BLaER1 (cell line): ENCODE data around the gene NCS1.
"Not testable (repeated sequence)": the region's sequence is repeated elsewhere in the genome, so short reads cannot be mapped to it uniquely, and the experiment has no call there.

ENCODE experiments used
- H3K27ac ChIP-seq: shearing (Covaris generic); formaldehyde crosslinking; 2 replicates; pipeline ENCODE4 v1.8.1; 2022
- H3K27me3 ChIP-seq: shearing (Covaris generic); formaldehyde crosslinking; 2 replicates; pipeline ENCODE4 v1.8.1; 2022
- H3K36me3 ChIP-seq: shearing (Covaris generic); formaldehyde crosslinking; 2 replicates; pipeline ENCODE4 v1.8.1; 2022
- H3K4me1 ChIP-seq: shearing (Covaris generic); formaldehyde crosslinking; 2 replicates; pipeline ENCODE4 v1.8.1; 2022
- H3K4me2 ChIP-seq: shearing (Covaris generic); formaldehyde crosslinking; 2 replicates; pipeline ENCODE4 v1.8.1; 2022
- H3K4me3 ChIP-seq: shearing (Covaris generic); formaldehyde crosslinking; 2 replicates; pipeline ENCODE4 v1.8.1; 2022
- H3K9ac ChIP-seq: shearing (Covaris generic); formaldehyde crosslinking; 2 replicates; pipeline ENCODE4 v1.8.1; 2022
- H3K9me3 ChIP-seq: shearing (Covaris generic); formaldehyde crosslinking; 2 replicates; pipeline ENCODE4 v1.8.1; 2022
- H4K20me1 ChIP-seq: shearing (Covaris generic); formaldehyde crosslinking; 2 replicates; pipeline ENCODE4 v1.8.1; 2022
- Cebpa-rat ChIP-seq: shearing (Covaris generic); IDR thresholded peaks from 2 replicates; pipeline ENCODE4 v1.8.1; 2022

The NCS1 gene

DNA sequence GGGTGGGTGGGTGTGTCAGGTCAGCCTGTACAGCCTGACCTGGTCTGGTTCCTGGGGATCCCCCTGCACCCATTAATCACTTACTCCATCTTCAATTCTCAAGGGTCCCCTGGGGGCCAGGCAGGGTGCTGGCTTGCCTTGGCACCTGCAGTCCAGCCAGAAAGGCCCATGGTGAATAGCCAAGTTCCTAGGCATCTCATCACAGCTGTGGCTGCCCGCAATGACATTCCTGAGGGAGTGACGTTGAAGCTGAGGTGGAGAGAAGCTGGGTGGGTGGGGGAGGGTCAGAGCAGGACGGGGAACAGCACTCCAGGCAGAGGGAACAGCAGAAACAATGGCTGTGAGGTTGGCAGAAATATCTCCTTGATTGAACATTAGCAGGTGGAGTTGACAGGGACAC lies 103.9 kb downstream of the NCS1 start:
- Histone ChIP-seq H3K4me1 (peaks cover 14% of the 10 kb centered on the region), H3K27ac (no peak overlapping the region), H3K27me3 (no peaks in the 10 kb centered on the region), H3K4me3 (no peak overlapping the region), H3K9me3 (no peaks in the 10 kb centered on the region), H3K9ac (no peak overlapping the region), H3K36me3 (no peaks in the 10 kb centered on the region), H3K4me2 (no peak overlapping the region), H4K20me1 (no peaks in the 10 kb centered on the region)
- TF ChIP-seq Cebpa-rat = no peak

DNA sequence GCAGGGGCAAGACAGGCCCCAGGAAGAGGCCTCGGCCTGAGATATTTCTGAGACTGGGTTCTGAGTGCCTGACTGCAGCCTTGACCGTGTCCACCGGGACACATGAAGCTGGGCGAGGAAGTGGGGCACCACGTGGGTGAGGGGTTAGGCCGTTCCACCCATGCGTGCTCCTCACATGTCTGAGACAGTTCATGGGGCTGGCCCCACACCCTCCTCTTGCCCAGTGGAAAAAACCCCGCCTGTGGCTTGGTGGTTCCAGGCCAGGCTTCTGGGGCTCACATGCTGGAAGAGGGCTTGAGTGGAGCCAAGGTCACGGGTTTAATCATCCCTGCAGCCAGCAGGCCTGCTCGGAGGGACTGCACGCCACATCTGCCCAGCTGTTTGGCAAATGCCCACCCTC lies 104.8 kb downstream of the NCS1 start:
- Histone ChIP-seq H3K4me2 (no peak overlapping the region), H3K27ac (no peak overlapping the region), H3K9me3 (no peaks in the 10 kb centered on the region), H4K20me1 (no peaks in the 10 kb centered on the region), H3K4me3 (no peak overlapping the region), H3K4me1 (peaks cover 14% of the 10 kb centered on the region), H3K27me3 (no peaks in the 10 kb centered on the region), H3K9ac (no peak overlapping the region), H3K36me3 (no peaks in the 10 kb centered on the region)
- TF ChIP-seq Cebpa-rat = no peak

DNA sequence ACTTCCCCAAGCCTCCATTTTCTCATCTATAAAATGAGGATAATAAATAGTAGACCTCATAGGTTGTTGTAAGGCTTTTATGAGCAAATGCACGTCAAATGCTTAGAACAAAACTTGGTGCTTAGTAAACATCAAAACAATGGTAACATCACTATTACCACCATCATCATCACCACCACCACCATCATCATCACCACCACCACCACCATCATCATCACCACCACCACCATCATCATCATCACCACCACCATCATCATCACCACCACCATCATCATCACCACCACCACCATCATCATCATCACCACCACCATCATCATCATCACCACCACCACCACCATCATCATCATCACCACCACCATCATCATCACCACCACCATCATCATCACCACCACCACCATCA lies 105.3 kb downstream of the NCS1 start:
- H3K27me3 ChIP-seq, H3K4me3 ChIP-seq, H3K9ac ChIP-seq, H3K27ac ChIP-seq, H3K36me3 ChIP-seq, H3K4me2 ChIP-seq, H3K9me3 ChIP-seq, H4K20me1 ChIP-seq: not testable (repeated sequence)
- H3K4me1 ChIP-seq = peaks cover 14% of the 10 kb centered on the region

DNA sequence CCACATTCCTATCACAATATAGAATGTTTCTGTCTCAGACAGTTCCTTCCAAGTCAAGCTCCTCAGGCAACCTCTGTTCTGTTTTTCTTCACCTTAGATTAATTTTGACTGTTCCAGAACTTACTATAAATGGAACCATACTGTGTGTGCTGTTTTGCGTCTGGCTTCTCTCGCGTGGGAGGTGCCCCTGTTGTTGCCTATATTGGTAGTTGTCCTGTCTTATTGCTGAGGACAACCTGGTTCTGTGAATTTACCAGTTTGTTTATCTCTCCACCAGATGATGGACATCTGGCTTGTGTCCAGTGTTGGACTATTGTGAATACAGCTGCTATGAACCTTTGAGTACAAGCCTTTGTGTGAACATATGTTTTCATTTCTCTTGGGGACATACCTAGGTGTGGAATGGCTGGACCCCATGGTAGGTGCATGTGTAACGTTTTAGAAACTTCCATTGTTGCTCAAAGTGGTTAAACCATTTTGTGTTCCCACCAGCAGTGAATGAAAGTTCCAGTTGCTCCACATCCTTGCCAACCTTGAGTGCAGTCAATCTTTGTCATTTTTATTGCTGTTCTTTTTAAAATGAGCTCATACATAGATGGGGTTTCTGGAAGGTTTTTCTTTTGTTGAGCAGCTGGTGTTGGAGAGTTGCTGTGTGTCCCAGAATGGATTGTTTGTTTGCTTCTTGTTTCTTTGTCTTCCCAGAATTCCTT lies 111.5 kb downstream of the NCS1 start:
- H4K20me1 ChIP-seq = no peaks in the 10 kb centered on the region
- no peak overlapping the region for H3K9ac ChIP-seq
- H3K4me3 ChIP-seq = no peak overlapping the region
- H3K36me3 ChIP-seq = no peaks in the 10 kb centered on the region
- no peaks in the 10 kb centered on the region for H3K4me1 ChIP-seq
- no peaks in the 10 kb centered on the region for H3K9me3 ChIP-seq
- no peaks in the 10 kb centered on the region for H3K27me3 ChIP-seq
- no peak overlapping the region for H3K4me2 ChIP-seq
- TF ChIP-seq Cebpa-rat = no peak
- H3K27ac ChIP-seq = no peak overlapping the region

DNA sequence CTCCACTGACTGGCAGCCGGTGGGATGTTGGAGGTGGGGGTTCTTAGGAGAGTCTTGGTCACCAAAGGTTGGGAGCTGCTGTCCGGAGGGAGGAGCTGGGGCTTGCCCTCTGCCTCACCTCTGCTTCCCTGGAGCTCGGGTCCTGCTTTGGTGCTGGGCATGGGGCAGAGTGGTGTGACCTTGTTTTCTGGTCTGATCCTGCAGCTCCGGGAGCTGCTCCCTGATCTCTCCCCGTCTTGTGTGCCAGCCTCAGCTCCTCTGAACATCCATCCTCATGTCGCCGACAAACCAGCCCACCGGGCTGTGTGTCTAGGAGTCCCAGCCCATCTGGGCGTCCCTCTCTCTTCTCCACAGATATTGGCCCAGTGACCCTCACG lies 112.0 kb downstream of the NCS1 start:
- Histone ChIP-seq H3K27ac (no peak overlapping the region), H3K36me3 (no peaks in the 10 kb centered on the region), H3K27me3 (no peaks in the 10 kb centered on the region), H3K9ac (no peak overlapping the region), H4K20me1 (no peaks in the 10 kb centered on the region), H3K9me3 (no peaks in the 10 kb centered on the region), H3K4me3 (no peak overlapping the region), H3K4me1 (no peaks in the 10 kb centered on the region), H3K4me2 (no peak overlapping the region)
- no peak for TF ChIP-seq Cebpa-rat

DNA sequence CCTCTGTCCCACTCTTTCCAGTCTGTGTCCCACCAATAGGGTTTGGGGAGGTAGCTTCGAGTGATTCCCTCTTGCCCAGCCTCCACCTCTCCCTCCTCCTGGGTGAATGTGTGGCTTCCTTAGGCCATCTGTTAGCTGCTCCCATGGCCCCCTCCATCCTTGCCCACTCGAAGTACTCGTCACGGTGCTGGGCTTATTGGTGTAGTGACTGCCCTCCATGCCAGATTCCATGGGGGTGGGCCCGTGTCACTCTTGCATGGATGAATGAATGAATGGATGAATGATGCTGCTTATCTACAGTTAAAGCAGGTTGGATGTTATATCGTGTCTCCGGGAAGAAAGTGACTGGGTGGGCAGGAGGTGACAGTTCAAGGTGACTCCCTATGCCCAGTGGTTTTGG lies 112.5 kb downstream of the NCS1 start:
- no peak overlapping the region for H3K4me2 ChIP-seq
- H4K20me1 ChIP-seq = no peaks in the 10 kb centered on the region
- H3K4me1 ChIP-seq = no peaks in the 10 kb centered on the region
- H3K9ac ChIP-seq = no peak overlapping the region
- H3K9me3 ChIP-seq = no peaks in the 10 kb centered on the region
- TF ChIP-seq Cebpa-rat = no peak
- no peak overlapping the region for H3K4me3 ChIP-seq
- no peak overlapping the region for H3K27ac ChIP-seq
- no peaks in the 10 kb centered on the region for H3K27me3 ChIP-seq
- no peaks in the 10 kb centered on the region for H3K36me3 ChIP-seq

DNA sequence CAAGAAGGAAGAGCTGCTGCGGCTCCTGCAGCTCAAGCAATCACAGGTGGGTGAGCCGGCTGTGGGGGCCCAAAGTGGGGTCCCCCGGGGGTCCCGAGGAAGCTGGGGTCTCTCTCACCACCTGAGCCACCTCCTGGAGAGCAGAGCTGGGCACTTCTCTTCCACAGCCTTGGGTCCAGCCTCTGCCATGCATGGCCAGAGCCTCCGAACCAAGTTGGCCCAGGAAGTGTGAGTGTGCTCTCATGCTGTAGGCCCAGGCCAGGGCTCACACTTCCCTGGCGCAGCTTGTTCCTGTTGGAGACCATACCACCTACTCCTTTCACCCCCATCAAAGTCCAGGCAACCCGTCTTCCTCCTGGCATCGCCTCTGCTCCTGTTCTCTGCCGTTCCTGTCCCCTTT lies 113.1 kb downstream of the NCS1 start:
- H4K20me1 ChIP-seq = no peaks in the 10 kb centered on the region
- no peak overlapping the region for H3K27ac ChIP-seq
- no peaks in the 10 kb centered on the region for H3K4me1 ChIP-seq
- TF ChIP-seq Cebpa-rat = no peak
- no peaks in the 10 kb centered on the region for H3K9me3 ChIP-seq
- H3K4me3 ChIP-seq = no peak overlapping the region
- H3K27me3 ChIP-seq = no peaks in the 10 kb centered on the region
- H3K4me2 ChIP-seq = no peak overlapping the region
- no peak overlapping the region for H3K9ac ChIP-seq
- no peaks in the 10 kb centered on the region for H3K36me3 ChIP-seq

DNA sequence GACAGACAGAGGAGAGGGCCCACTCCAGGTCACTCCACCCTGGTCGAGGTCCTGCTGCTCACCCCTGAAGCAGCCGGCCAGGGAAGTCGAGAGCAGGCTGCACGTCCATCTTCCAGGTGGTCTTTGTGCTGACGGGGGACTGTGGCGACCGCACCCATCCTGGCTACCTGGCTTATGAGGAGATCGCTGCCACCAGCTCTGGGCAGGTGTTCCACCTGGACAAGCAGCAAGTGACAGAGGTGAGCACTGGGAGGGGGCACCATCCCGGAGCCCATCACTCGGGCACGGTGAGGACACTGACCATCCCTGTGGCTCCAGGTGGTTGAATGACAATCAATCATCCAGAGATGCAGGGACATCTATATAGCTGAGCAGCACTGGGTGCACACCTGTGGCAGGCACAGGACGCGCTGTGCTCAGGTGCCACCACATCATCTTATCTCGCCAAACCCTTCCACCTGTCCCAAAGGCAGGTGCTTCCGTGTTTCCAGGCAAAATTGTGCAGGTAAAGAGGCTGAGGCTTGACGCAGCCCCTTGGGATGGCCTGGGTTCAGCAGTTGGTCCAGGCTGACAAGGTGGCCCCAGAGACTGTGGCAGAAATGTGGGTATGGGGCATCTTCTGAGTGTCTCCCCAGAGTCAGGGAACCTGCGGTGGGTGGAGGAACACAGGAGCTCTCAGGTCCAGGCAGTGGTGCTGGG lies 114.0 kb downstream of the NCS1 start:
- no peaks in the 10 kb centered on the region for H3K27me3 ChIP-seq
- no peaks in the 10 kb centered on the region for H3K9me3 ChIP-seq
- no peak overlapping the region for H3K4me3 ChIP-seq
- H3K4me1 ChIP-seq = no peaks in the 10 kb centered on the region
- no peaks in the 10 kb centered on the region for H3K36me3 ChIP-seq
- no peak overlapping the region for H3K27ac ChIP-seq
- no peak overlapping the region for H3K4me2 ChIP-seq
- no peak for TF ChIP-seq Cebpa-rat
- no peak overlapping the region for H3K9ac ChIP-seq
- H4K20me1 ChIP-seq = no peaks in the 10 kb centered on the region
